CD4-positive, alpha-beta T cell (primary cell): ENCODE data around the gene KLRF2. TPM values are rescaled to one million over a fixed set of nuclear protein-coding genes. Genes with fewer than 3 reads are reported as not detected.

Source experiments
- ATAC-seq: fragments of 200-7000 bp; cut with Tn5 transposase; one replicate; pipeline ENCODE4 v1.10.0; 2022; ENCODE audit warnings: mild to moderate bottlenecking; ENCODE audit not compliant: poor library complexity
- CTCF ChIA-PET: fragments of 350-600 bp; sonication (Branson Sonifier 250); formaldehyde crosslinking; loops from one replicate; lab custom pipeline; 2021; ENCODE audit warnings: antibody characterized with exemption, inconsistent platforms; lab: Charles Lee
- POLR2A ChIA-PET: fragments of 350-600 bp; sonication (Branson Sonifier 250); formaldehyde crosslinking; loops from one replicate; lab custom pipeline; 2021; ENCODE audit warnings: antibody characterized with exemption, inconsistent platforms; lab: Charles Lee
- DNase-seq, 14 experiments: peaks; one replicate each; pipeline ENCODE4 v3.0.0-alpha.2; 2013 to 2020; ENCODE audit warnings: mixed read lengths in 2 of 14
- H3K27ac ChIP-seq, 2 donors: one replicate each; pipeline versions ENCODE4 v1.5.1 to v1.7.0; 2013; ENCODE audit warnings: low read length in 2 of 2, low read depth in 1 of 2, mild to moderate bottlenecking in 1 of 2
- H3K27me3 ChIP-seq, 2 experiments: 1 replicate in 1 of 2; 2 replicates in 1 of 2; pipeline versions ENCODE4 v1.6.1 to v1.7.0; 2013; ENCODE audit warnings: low read length in 2 of 2, control low read depth in 1 of 2, mild to moderate bottlenecking in 1 of 2, moderate library complexity in 1 of 2; ENCODE audit not compliant: insufficient read depth in 2 of 2, control insufficient read depth in 1 of 2
- H3K36me3 ChIP-seq: one replicate; pipeline ENCODE4 v1.6.1; 2013; ENCODE audit warnings: low read length, control low read depth; ENCODE audit not compliant: insufficient read depth
- H3K4me1 ChIP-seq: one replicate; pipeline ENCODE4 v1.6.1; 2013; ENCODE audit warnings: low read length, control low read depth; ENCODE audit not compliant: insufficient read depth
- H3K4me3 ChIP-seq: one replicate; pipeline ENCODE4 v1.5.1; 2013; ENCODE audit warnings: mild to moderate bottlenecking, low read length, moderate library complexity
- H3K9me3 ChIP-seq, 2 experiments: 1 replicate in 1 of 2; 2 replicates in 1 of 2; pipeline versions ENCODE4 v1.6.1 to v1.7.0; 2013; ENCODE audit warnings: low read length in 2 of 2, mild to moderate bottlenecking in 2 of 2, control low read depth in 1 of 2, moderate library complexity in 1 of 2; ENCODE audit not compliant: control insufficient read depth in 1 of 2, insufficient read depth in 1 of 2
- H3K27ac Mint-ChIP-seq: one replicate; pipeline ENCODE4 v1.8.0; 2020; ENCODE audit warnings: mixed read lengths
- H3K27me3 Mint-ChIP-seq: one replicate; pipeline ENCODE4 v1.8.0; 2021; ENCODE audit warnings: mixed read lengths
- H3K36me3 Mint-ChIP-seq: one replicate; pipeline ENCODE4 v1.8.0; 2021; ENCODE audit warnings: low read depth, mixed read lengths
- H3K4me1 Mint-ChIP-seq: one replicate; pipeline ENCODE4 v1.8.0; 2021; ENCODE audit warnings: low read depth, mixed read lengths
- H3K4me3 Mint-ChIP-seq: one replicate; pipeline ENCODE4 v1.8.0; 2020; ENCODE audit warnings: mild to moderate bottlenecking, mixed read lengths
- H3K9me3 Mint-ChIP-seq: one replicate; pipeline ENCODE4 v1.8.0; 2020; ENCODE audit warnings: mixed read lengths
- intact Hi-C, 2 experiments: fragments of 100-400 bp; cut with DNase I in 1 of 2; cut with micrococcal nuclease in 1 of 2; formaldehyde crosslinking; loops; one replicate each; pipeline versions ENCODE4 v1.15.1 to v1.9.0; 2023 to 2025; cut with DNase I, micrococcal nuclease
- polyA plus RNA-seq, 2 donors: library from polyadenylated mRNA; unstranded; fragments of 120-200 nt; gene quantifications; one replicate each; pipeline ENCODE4 v1.2.1, GENCODE V29; 2013
- total RNA-seq, 174 experiments: library from RNA in 2 of 174; stranded (reverse) in 2 of 174; gene quantifications; one replicate each; pipeline ENCODE4 v1.2.3 and lab custom pipeline; 2021 to 2026
- TF ChIP-seq, protein P1 (sequence below): fragments of 200-600 bp; IDR thresholded peaks from one replicate; pipeline ENCODE4 v1.8.0; 2022; ENCODE audit warnings: antibody characterized with exemption, mild to moderate bottlenecking

Gene KLRF2
- total RNA-seq (not detected), total RNA-seq (lab: John Stamatoyannopoulos, UW) (0 to 0.22 (median 0) reads per million in 172 experiments)
- not detected for polyA plus RNA-seq (2013, experiment 1 of 2)
- not detected for polyA plus RNA-seq (2013, experiment 2 of 2)

DNA sequence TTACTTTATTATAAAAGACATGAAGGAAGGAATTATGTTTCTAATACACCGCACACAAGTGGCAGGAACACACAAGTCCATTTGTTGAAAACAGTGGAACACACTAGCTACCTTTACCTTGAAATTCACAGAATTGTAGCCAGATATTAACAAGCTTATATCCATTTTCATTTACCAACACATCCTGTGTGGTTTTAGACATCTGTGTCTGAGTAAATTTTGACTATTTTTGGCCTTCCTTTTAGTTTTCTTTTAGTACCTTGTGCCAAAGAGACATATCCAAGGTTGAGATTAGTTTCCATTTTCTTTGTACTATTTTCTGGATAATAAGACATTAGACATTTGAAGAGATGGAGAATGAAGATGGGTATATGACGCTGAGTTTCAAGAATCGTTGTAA lies at the start of gene KLRF2:
Gene KLRF2 (plus strand): TSS at position 244 of the 400 bp plus-strand sequence. CDS start 107 bp downstream, at position 351.
- H3K27me3 Mint-ChIP-seq, result no peaks in the 10 kb centered on the region
- intact Hi-C loops, result no loop called here
- no peak within 1 kb of the TSS for H3K4me3 ChIP-seq
- H3K9me3 ChIP-seq, result no peaks in the 10 kb centered on the region
- ATAC-seq, result no peak
- no peak within 1 kb of the TSS for H3K27ac ChIP-seq
- no peak within 1 kb of the TSS for H3K4me3 Mint-ChIP-seq
- TF ChIP-seq, protein P1, sequence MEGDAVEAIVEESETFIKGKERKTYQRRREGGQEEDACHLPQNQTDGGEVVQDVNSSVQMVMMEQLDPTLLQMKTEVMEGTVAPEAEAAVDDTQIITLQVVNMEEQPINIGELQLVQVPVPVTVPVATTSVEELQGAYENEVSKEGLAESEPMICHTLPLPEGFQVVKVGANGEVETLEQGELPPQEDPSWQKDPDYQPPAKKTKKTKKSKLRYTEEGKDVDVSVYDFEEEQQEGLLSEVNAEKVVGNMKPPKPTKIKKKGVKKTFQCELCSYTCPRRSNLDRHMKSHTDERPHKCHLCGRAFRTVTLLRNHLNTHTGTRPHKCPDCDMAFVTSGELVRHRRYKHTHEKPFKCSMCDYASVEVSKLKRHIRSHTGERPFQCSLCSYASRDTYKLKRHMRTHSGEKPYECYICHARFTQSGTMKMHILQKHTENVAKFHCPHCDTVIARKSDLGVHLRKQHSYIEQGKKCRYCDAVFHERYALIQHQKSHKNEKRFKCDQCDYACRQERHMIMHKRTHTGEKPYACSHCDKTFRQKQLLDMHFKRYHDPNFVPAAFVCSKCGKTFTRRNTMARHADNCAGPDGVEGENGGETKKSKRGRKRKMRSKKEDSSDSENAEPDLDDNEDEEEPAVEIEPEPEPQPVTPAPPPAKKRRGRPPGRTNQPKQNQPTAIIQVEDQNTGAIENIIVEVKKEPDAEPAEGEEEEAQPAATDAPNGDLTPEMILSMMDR, result no peak
- DNase-seq, result no peak
- no peaks in the 10 kb centered on the region for H3K27me3 ChIP-seq
- no peak within 1 kb of the TSS for H3K27ac Mint-ChIP-seq
- H3K4me1 ChIP-seq, result no peaks in the 10 kb centered on the region
- no peaks in the 10 kb centered on the region for H3K9me3 Mint-ChIP-seq
- ChIA-PET POLR2A (no interaction called here), CTCF (interaction anchor here (1.1 kb wide), 1 partner anchor 9 kb away, joined by 3 read pairs; no protein-coding TSS in a partner anchor)
- H3K36me3 ChIP-seq, result no peaks in the 10 kb centered on the region
- no peaks in the 10 kb centered on the region for H3K36me3 Mint-ChIP-seq
- peaks cover 8% of the 10 kb centered on the region for H3K4me1 Mint-ChIP-seq

- Mint-ChIP-seq H3K4me3 (no peak overlapping the region), H3K9me3 (no peaks in the 10 kb centered on the region), H3K27ac (no peak overlapping the region), H3K36me3 (no peaks in the 10 kb centered on the region), H3K27me3 (no peaks in the 10 kb centered on the region), H3K4me1 (no peaks in the 10 kb centered on the region)
- Histone ChIP-seq H3K36me3 (no peaks in the 10 kb centered on the region), H3K27ac (no peak overlapping the region), H3K27me3 (no peaks in the 10 kb centered on the region), H3K4me1 (no peaks in the 10 kb centered on the region), H3K9me3 (no peaks in the 10 kb centered on the region), H3K4me3 (no peak overlapping the region)
- ChIA-PET POLR2A (no interaction called here), CTCF (no interaction called here)
- ATAC-seq, result no peak
- TF ChIP-seq, protein P1, result no peak
- DNase-seq, result no peak
- intact Hi-C loops, result no loop called here
Measured at GRCh38 chr12:9831720-9832119, 49.6 kb upstream of the KLRF2 start.

- DNase-seq (no peak), ATAC-seq (no peak)
- H3K27me3 Mint-ChIP-seq, result no peaks in the 10 kb centered on the region
- H3K36me3 Mint-ChIP-seq, result peaks cover 19% of the 10 kb centered on the region
- no peak overlapping the region for H3K4me3 Mint-ChIP-seq
- ChIA-PET CTCF (no interaction called here), POLR2A (no interaction called here)
- TF ChIP-seq, protein P1, result no peak
- H3K27ac Mint-ChIP-seq, result no peak overlapping the region
- H3K4me3 ChIP-seq, result no peak overlapping the region
- H3K4me1 ChIP-seq, result no peaks in the 10 kb centered on the region
- peaks cover 8% of the 10 kb centered on the region for H3K9me3 Mint-ChIP-seq
- peaks cover 0 to 14% of the 10 kb centered on the region in 2 experiments for H3K9me3 ChIP-seq
- H3K4me1 Mint-ChIP-seq, result no peaks in the 10 kb centered on the region
- H3K27me3 ChIP-seq, result no peaks in the 10 kb centered on the region
- intact Hi-C loops, result no loop called here
- H3K36me3 ChIP-seq, result no peaks in the 10 kb centered on the region
- no peak overlapping the region for H3K27ac ChIP-seq
Measured at GRCh38 chr12:9843407-9843806, 37.9 kb upstream of the KLRF2 start.
